DOHH2 (cell line): ENCODE measurements around the gene SMCO4.

ENCODE experiments used
- H3F3A ChIP-seq: fragments of 200-600 bp; sonication (generic), shearing (Covaris generic); 2 replicates; pipeline ENCODE4 v1.6.0; 2016; ENCODE audit warnings: antibody characterized with exemption, mild to moderate bottlenecking; ENCODE audit not compliant: control insufficient read depth, insufficient read depth
- H3K27ac ChIP-seq: fragments of 200-600 bp; sonication (generic); 2 replicates; pipeline ENCODE4 v1.5.1; 2014; ENCODE audit warnings: low read depth, mild to moderate bottlenecking, low read length, moderate library complexity
- H3K27me3 ChIP-seq: fragments of 200-600 bp; sonication (generic); 2 replicates; pipeline ENCODE4 v1.6.1; 2014; ENCODE audit warnings: mild to moderate bottlenecking, low read length, mixed read lengths; ENCODE audit not compliant: control insufficient read depth
- H3K36me3 ChIP-seq: fragments of 200-600 bp; sonication (generic); 2 replicates; pipeline ENCODE4 v1.6.1; 2014; ENCODE audit warnings: mild to moderate bottlenecking, low read length, moderate library complexity, mixed read lengths; ENCODE audit not compliant: control insufficient read depth
- H3K4me1 ChIP-seq: fragments of 200-600 bp; sonication (generic); 2 replicates; pipeline ENCODE4 v1.6.1; 2014; ENCODE audit warnings: mild to moderate bottlenecking, low read length, mixed read lengths; ENCODE audit not compliant: control insufficient read depth
- H3K4me2 ChIP-seq: fragments of 200-600 bp; sonication (generic); 2 replicates; pipeline ENCODE4 v1.6.0; 2014; ENCODE audit warnings: mild to moderate bottlenecking, low read length, moderate library complexity
- H3K4me3 ChIP-seq: fragments of 200-600 bp; sonication (generic); 2 replicates; pipeline ENCODE4 v1.5.1; 2014; ENCODE audit warnings: mild to moderate bottlenecking, low read length, mixed read lengths
- H3K79me2 ChIP-seq: fragments of 200-600 bp; sonication (generic); 2 replicates; pipeline ENCODE4 v1.6.1; 2014; ENCODE audit warnings: mild to moderate bottlenecking, low read length, mixed read lengths; ENCODE audit not compliant: control insufficient read depth
- H3K9me2 ChIP-seq: fragments of 200-600 bp; sonication (generic); replicated peaks from 2 replicates; pipeline ENCODE4 v1.6.1; 2014; ENCODE audit warnings: mild to moderate bottlenecking, low read length, mixed read lengths; ENCODE audit not compliant: control insufficient read depth
- H3K9me3 ChIP-seq: fragments of 200-600 bp; sonication (generic); 2 replicates; pipeline ENCODE4 v1.6.1; 2014; ENCODE audit warnings: antibody characterized with exemption, low read length, mixed read lengths; ENCODE audit not compliant: control insufficient read depth, insufficient read depth
- H4K20me1 ChIP-seq: fragments of 200-600 bp; sonication (generic); 2 replicates; pipeline ENCODE4 v1.6.0; 2014; ENCODE audit warnings: low read depth, mild to moderate bottlenecking, antibody characterized with exemption, low read length, moderate library complexity; ENCODE audit not compliant: control insufficient read depth, insufficient read depth
- EZH2phosphoT487 ChIP-seq: fragments of 200-600 bp; sonication (generic); IDR thresholded peaks from 2 replicates; pipeline ENCODE4 v1.6.1; 2017; ENCODE audit warnings: borderline replicate concordance, mild to moderate bottlenecking, antibody characterized with exemption, low read length, moderate library complexity, mixed read lengths
- TF ChIP-seq, protein P1 (sequence below): fragments of 200-600 bp; sonication (generic); IDR thresholded peaks from one replicate; pipeline ENCODE4 v1.5.1; 2014; ENCODE audit warnings: antibody characterized with exemption, mild to moderate bottlenecking, low read depth, low read length; ENCODE audit not compliant: poor library complexity, severe bottlenecking

The SMCO4 gene

DNA sequence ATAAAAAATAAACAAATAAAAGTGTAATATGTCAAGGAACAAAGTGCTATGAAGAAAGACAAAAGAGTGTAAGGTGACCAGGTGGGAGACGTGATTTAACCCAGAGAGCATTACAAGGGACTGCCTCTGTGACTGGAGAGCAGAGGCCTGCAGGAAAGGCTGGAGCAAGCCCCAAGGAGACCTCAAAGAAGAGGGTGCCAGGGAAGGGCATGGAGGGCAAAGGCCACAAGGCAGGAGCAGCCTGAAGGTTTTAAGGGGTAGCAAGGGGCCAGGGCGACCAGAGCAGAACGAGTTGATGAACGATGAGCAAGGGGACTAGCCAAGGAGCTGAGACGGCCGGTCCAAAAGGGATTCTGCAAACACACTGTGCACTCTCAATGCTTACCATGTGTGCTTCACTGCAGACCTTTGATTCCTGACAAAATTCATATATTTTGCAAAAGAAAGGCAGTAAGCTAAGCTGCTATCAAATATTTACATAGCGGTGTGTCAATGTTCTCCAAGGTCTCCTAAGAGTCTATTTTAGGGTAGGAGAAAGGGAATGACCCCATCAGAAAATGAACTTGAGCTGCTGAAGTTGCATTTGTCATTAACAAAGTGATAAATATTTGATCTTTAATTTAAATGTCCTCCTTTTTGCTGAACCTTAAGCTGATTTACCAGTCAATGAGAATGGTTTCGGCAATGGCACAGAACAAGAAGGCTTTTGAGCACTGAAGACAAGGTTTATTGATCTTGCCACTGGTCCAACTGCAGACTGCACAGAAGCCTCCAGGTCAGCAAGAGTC, 50.5 kb downstream of the SMCO4 start:
- Histone ChIP-seq H3K9me3 (no peaks in the 10 kb centered on the region), H3K4me2 (no peak overlapping the region), H3K27ac (no peak overlapping the region), H3K9me2 (no peaks in the 10 kb centered on the region), H3K27me3 (no peaks in the 10 kb centered on the region), H3K4me3 (no peak overlapping the region), H4K20me1 (no peaks in the 10 kb centered on the region), H3F3A (no peaks in the 10 kb centered on the region), H3K4me1 (no peaks in the 10 kb centered on the region), H3K36me3 (no peaks in the 10 kb centered on the region), H3K79me2 (no peaks in the 10 kb centered on the region)
- TF ChIP-seq, protein P1, sequence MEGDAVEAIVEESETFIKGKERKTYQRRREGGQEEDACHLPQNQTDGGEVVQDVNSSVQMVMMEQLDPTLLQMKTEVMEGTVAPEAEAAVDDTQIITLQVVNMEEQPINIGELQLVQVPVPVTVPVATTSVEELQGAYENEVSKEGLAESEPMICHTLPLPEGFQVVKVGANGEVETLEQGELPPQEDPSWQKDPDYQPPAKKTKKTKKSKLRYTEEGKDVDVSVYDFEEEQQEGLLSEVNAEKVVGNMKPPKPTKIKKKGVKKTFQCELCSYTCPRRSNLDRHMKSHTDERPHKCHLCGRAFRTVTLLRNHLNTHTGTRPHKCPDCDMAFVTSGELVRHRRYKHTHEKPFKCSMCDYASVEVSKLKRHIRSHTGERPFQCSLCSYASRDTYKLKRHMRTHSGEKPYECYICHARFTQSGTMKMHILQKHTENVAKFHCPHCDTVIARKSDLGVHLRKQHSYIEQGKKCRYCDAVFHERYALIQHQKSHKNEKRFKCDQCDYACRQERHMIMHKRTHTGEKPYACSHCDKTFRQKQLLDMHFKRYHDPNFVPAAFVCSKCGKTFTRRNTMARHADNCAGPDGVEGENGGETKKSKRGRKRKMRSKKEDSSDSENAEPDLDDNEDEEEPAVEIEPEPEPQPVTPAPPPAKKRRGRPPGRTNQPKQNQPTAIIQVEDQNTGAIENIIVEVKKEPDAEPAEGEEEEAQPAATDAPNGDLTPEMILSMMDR: no peak
- TF ChIP-seq EZH2phosphoT487: no peak

DNA sequence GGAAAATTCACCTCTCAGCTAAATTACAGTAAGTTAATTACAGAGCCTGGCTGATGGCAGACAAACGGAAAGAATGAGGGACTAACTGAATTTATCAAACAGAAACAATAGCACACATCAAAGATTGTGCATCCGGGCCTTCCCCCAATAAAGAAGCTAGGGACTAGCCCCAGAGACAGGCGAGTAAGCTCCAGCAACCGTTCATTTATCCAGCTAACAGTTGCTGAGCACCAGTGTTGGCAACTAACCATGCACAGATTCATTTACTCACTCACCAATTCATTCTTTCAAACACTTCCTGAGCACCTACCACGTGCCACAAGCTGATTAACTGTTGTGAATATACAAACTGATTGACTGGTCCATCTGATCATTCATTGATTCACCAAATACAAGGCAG, 51.2 kb downstream of the SMCO4 start:
- Histone ChIP-seq H4K20me1 (no peaks in the 10 kb centered on the region), H3K27ac (no peak overlapping the region), H3K27me3 (no peaks in the 10 kb centered on the region), H3K9me2 (no peaks in the 10 kb centered on the region), H3F3A (no peaks in the 10 kb centered on the region), H3K36me3 (no peaks in the 10 kb centered on the region), H3K79me2 (no peaks in the 10 kb centered on the region), H3K4me1 (no peaks in the 10 kb centered on the region), H3K4me3 (no peak overlapping the region), H3K9me3 (no peaks in the 10 kb centered on the region), H3K4me2 (no peak overlapping the region)
- no peak for TF ChIP-seq EZH2phosphoT487
- TF ChIP-seq, protein P1: no peak

DNA sequence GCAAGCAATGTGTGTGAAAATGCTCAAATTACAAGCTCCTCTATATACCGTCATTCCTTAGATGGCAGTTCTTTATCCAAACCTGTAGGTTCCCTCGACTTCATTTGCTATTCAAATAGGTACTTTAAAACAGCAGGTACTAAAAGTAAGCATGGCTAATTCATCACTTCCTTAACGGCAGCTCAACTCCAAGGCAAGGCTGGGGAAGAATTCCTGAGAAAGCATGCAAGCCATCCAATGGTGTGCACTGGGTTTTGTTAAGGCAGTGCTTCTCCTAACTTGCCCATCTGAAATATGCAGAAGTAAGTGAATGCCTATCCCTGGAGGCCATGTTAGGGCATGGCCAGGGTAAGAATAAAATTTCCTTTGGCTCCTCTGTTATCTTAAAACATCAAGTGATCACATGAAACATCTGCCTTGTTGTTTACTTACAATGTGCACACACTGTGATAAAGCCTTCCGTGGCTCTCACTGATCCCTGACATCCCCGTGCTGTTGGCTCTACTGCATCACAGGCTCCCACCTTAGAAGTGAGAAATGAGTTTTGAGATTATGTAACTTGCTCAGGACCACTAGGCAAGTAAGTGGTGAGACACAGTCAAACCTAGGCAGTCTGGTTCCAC, 52.1 kb downstream of the SMCO4 start:
- Histone ChIP-seq H3K27me3 (no peaks in the 10 kb centered on the region), H3K4me2 (no peak overlapping the region), H3K9me3 (no peaks in the 10 kb centered on the region), H3K9me2 (no peaks in the 10 kb centered on the region), H3K36me3 (no peaks in the 10 kb centered on the region), H3K4me3 (no peak overlapping the region), H4K20me1 (no peaks in the 10 kb centered on the region), H3K27ac (no peak overlapping the region), H3F3A (no peaks in the 10 kb centered on the region), H3K79me2 (no peaks in the 10 kb centered on the region), H3K4me1 (no peaks in the 10 kb centered on the region)
- TF ChIP-seq, protein P1: no peak
- TF ChIP-seq EZH2phosphoT487: no peak
